GM21528 (cell line): ENCODE results near the gene LAMA3.

Source experiments
- ATAC-seq: cut with Tn5 transposase; IDR thresholded peaks from one replicate; pipeline ENCODE4 v1.9.1; 2021; ENCODE audit warnings: mild to moderate bottlenecking, moderate library complexity; ENCODE audit not compliant: unreplicated experiment, low FRiP score

LAMA3 gene

GRCh38 chr18:23667114-23667513 is 22.1 kb upstream of the LAMA3 start:
- no peak for ATAC-seq

GRCh38 chr18:23668731-23669130 is 20.5 kb upstream of the LAMA3 start:
- no peak for ATAC-seq

- no peak for ATAC-seq
Observed at GRCh38 chr18:23669202-23669766, 20.0 kb upstream of the LAMA3 start.

- no peak for ATAC-seq
Observed at GRCh38 chr18:23669804-23670405, 19.3 kb upstream of the LAMA3 start.

- no peak for ATAC-seq
Observed at GRCh38 chr18:23671564-23671963, 17.7 kb upstream of the LAMA3 start.

GRCh38 chr18:23673725-23674124 is 15.5 kb upstream of the LAMA3 start:
- ATAC-seq: no peak

- no peak for ATAC-seq
Observed at GRCh38 chr18:23675236-23675635, 14.0 kb upstream of the LAMA3 start.

- ATAC-seq: no peak
Observed at GRCh38 chr18:23675896-23676295, 13.4 kb upstream of the LAMA3 start.

GRCh38 chr18:23682045-23682444 is 7.2 kb upstream of the LAMA3 start:
- ATAC-seq: no peak

GRCh38 chr18:23682472-23682871 is 6.8 kb upstream of the LAMA3 start:
- no peak for ATAC-seq

- no peak for ATAC-seq
Observed at GRCh38 chr18:23683155-23683554, 6.1 kb upstream of the LAMA3 start.

GRCh38 chr18:23683671-23684070 is 5.6 kb upstream of the LAMA3 start:
- ATAC-seq: no peak

- no peak for ATAC-seq
Observed at GRCh38 chr18:23684515-23685197, 4.6 kb upstream of the LAMA3 start.

- no peak for ATAC-seq
Observed at GRCh38 chr18:23688528-23688927, 725 bp upstream of the LAMA3 start.

- ATAC-seq: no peak
Observed at GRCh38 chr18:23689616-23690504, 607 bp downstream of the LAMA3 start.

- no peak for ATAC-seq
Observed at GRCh38 chr18:23690505-23691068, 1.3 kb downstream of the LAMA3 start.

- no peak for ATAC-seq
Observed at GRCh38 chr18:23693846-23694245, 4.6 kb downstream of the LAMA3 start.

GRCh38 chr18:23694637-23695430 is 5.6 kb downstream of the LAMA3 start:
- ATAC-seq: no peak

GRCh38 chr18:23701017-23701416 is 11.8 kb downstream of the LAMA3 start:
- no peak for ATAC-seq

- no peak for ATAC-seq
Observed at GRCh38 chr18:23701544-23702064, 12.4 kb downstream of the LAMA3 start.
